Adrenal gland (tissue), 5 donors: ENCODE data around the gene SSX2IP.

Experiments
- POLR2A ChIP-seq, 2 donors: fragments of 450-650 bp; IDR thresholded peaks; one replicate each; pipeline ENCODE4 v1.6.1; 2017; ENCODE audit warnings: antibody characterized with exemption in 2 of 2, mild to moderate bottlenecking in 2 of 2, moderate library complexity in 1 of 2
- TF ChIP-seq, protein P1 (sequence below), 6 experiments: fragments of 450-650 bp in 4 of 6; fragments of 200-600 bp in 2 of 6; sonication (generic) in 1 of 6; IDR thresholded peaks; 1 replicate in 5 of 6; 2 replicates in 1 of 6; pipeline versions ENCODE4 v1.5.1 to v1.8.0; 2016 to 2021; ENCODE audit warnings: antibody characterized with exemption in 6 of 6, mild to moderate bottlenecking in 2 of 6, moderate library complexity in 1 of 6
- donor health status: DM: no; HTN: no; CAD: no.

DNA sequence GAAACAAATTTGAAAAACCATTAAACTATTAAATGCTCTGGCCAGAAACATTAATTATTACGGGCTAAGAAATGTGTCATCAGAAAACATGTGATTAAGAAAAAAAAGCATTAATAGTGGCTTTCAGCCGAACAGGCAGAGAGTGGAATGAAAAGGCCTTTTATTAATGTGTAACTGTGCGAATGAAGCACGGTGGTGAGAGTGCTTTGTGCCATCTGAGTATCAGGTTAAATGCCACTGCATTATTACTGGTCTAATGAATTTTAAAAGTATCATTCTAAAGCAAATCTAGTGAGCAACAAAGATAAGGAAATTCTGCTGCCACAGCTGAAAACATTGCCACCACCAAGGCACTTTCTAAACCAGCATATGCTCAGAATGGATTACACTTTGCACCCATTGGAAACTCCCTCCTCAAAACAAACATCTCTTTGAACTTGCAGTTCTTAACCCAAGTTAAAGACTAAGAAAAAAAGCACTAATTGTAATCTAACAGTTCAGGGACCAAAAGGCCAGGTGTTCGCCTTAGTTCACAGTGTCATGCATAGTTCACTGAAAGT lies 30.0 kb upstream of the SSX2IP start:
- TF ChIP-seq, protein P1, sequence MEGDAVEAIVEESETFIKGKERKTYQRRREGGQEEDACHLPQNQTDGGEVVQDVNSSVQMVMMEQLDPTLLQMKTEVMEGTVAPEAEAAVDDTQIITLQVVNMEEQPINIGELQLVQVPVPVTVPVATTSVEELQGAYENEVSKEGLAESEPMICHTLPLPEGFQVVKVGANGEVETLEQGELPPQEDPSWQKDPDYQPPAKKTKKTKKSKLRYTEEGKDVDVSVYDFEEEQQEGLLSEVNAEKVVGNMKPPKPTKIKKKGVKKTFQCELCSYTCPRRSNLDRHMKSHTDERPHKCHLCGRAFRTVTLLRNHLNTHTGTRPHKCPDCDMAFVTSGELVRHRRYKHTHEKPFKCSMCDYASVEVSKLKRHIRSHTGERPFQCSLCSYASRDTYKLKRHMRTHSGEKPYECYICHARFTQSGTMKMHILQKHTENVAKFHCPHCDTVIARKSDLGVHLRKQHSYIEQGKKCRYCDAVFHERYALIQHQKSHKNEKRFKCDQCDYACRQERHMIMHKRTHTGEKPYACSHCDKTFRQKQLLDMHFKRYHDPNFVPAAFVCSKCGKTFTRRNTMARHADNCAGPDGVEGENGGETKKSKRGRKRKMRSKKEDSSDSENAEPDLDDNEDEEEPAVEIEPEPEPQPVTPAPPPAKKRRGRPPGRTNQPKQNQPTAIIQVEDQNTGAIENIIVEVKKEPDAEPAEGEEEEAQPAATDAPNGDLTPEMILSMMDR (IDR thresholded peaks at IDR 0.05) = no peak
- TF ChIP-seq POLR2A (IDR thresholded peaks at IDR 0.05) = no peak
